ENCODE measurements around the gene PPIL6.

PPIL6 gene

DNA sequence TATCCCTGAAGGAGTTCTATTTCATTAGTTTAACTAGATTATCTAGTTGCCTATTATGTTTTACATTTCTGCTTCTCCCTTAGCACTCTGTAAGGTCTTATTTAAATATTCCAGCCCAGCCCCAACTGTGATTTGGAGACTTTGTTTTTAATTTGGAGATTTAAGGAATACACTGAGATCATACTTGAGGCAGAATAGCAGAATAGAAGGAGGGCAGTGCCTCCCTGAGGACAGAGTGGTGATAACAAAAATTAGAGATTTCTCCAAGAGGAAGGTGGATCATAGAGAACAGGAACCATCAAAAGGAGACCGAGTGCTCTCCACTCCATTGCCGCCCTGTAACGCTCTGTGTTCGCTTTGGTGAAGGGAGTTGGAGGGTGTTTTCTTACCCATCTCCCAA is 43.4 kb downstream of the PPIL6 start:
- ATAC-seq: peak; percentile 75; the same call in 2 of the 3 replicates

DNA sequence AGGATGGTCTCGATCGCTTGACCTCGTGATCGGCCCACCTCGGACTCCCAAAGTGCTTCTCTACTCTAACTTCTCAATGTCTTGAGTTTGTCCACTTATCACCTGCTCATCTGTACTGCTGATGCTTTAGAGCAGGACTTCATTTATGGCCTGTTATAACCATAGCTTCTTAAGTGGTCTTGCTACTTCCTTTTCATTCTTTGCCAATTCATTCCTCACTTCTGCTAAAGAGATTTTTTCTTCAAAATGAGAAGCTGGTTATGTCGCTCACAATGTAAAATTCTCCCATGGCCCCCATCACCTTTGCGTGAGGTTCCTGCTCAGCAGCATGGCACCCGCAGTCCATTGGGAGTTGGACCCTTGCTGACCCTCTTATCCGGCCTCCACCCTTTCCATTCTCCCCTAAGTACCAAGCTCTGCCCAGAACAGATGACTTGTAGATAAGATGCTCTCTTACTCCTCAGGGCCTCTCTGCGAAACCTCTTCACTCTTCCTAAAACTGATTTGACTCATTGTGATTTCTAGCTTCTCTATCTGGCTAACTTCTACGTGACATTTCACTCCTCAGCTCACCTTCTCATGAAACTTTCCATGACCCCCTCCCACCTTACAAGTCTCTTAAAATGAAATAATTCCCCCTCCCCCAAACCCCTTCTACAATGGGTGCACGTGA is 44.2 kb downstream of the PPIL6 start:
- no peak for ATAC-seq
- TF ChIP-seq BACH2 (CRISPR knock-in tag; IDR thresholded peaks at IDR 0.05; ENCODE audit: borderline replicate concordance): no peak
- TF ChIP-seq ZNF565 (CRISPR knock-in tag; conservative IDR thresholded peaks at IDR 0.05; ENCODE audit: low read depth): no peak
- TF ChIP-seq SNAI2 (CRISPR knock-in tag; IDR thresholded peaks at IDR 0.05): no peak
- no peak for TF ChIP-seq CSDC2 (CRISPR knock-in tag; IDR thresholded peaks at IDR 0.05)
- no peak for TF ChIP-seq TCF4 (CRISPR knock-in tag; IDR thresholded peaks at IDR 0.05; ENCODE audit: borderline replicate concordance)
- TF ChIP-seq ZFP30 (CRISPR knock-in tag; IDR thresholded peaks at IDR 0.05): no peak
- TF ChIP-seq TOX (CRISPR knock-in tag; IDR thresholded peaks at IDR 0.05; ENCODE audit: borderline replicate concordance): no peak
- TF ChIP-seq GLIS3 (CRISPR knock-in tag; IDR thresholded peaks at IDR 0.05): no peak
- TF ChIP-seq, protein P1, sequence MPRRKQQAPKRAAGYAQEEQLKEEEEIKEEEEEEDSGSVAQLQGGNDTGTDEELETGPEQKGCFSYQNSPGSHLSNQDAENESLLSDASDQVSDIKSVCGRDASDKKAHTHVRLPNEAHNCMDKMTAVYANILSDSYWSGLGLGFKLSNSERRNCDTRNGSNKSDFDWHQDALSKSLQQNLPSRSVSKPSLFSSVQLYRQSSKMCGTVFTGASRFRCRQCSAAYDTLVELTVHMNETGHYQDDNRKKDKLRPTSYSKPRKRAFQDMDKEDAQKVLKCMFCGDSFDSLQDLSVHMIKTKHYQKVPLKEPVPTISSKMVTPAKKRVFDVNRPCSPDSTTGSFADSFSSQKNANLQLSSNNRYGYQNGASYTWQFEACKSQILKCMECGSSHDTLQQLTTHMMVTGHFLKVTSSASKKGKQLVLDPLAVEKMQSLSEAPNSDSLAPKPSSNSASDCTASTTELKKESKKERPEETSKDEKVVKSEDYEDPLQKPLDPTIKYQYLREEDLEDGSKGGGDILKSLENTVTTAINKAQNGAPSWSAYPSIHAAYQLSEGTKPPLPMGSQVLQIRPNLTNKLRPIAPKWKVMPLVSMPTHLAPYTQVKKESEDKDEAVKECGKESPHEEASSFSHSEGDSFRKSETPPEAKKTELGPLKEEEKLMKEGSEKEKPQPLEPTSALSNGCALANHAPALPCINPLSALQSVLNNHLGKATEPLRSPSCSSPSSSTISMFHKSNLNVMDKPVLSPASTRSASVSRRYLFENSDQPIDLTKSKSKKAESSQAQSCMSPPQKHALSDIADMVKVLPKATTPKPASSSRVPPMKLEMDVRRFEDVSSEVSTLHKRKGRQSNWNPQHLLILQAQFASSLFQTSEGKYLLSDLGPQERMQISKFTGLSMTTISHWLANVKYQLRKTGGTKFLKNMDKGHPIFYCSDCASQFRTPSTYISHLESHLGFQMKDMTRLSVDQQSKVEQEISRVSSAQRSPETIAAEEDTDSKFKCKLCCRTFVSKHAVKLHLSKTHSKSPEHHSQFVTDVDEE (CRISPR knock-in tag; IDR thresholded peaks at IDR 0.05): no peak
- no peak for TF ChIP-seq ZFP3 (CRISPR knock-in tag; IDR thresholded peaks at IDR 0.05)
- no peak for TF ChIP-seq PPARA (CRISPR knock-in tag; IDR thresholded peaks at IDR 0.05; ENCODE audit: borderline replicate concordance)
- no peak for TF ChIP-seq ZC3H10 (CRISPR knock-in tag; IDR thresholded peaks at IDR 0.05)
- TF ChIP-seq, protein P2, sequence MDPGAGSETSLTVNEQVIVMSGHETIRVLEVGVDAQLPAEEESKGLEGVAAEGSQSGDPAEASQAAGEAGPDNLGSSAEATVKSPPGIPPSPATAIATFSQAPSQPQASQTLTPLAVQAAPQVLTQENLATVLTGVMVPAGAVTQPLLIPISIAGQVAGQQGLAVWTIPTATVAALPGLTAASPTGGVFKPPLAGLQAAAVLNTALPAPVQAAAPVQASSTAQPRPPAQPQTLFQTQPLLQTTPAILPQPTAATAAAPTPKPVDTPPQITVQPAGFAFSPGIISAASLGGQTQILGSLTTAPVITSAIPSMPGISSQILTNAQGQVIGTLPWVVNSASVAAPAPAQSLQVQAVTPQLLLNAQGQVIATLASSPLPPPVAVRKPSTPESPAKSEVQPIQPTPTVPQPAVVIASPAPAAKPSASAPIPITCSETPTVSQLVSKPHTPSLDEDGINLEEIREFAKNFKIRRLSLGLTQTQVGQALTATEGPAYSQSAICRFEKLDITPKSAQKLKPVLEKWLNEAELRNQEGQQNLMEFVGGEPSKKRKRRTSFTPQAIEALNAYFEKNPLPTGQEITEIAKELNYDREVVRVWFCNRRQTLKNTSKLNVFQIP (CRISPR knock-in tag; IDR thresholded peaks at IDR 0.05; ENCODE audit: borderline replicate concordance, low read depth): no peak
- TF ChIP-seq RARB (CRISPR knock-in tag; IDR thresholded peaks at IDR 0.05): no peak
- TF ChIP-seq OSR1 (CRISPR knock-in tag; IDR thresholded peaks at IDR 0.05): no peak

More for the DNA sequence above, 43.4 kb downstream of the PPIL6 start:
- TF ChIP-seq, protein P2 (CRISPR knock-in tag; IDR thresholded peaks at IDR 0.05; ENCODE audit: borderline replicate concordance, low read depth): no peak
- TF ChIP-seq GLIS3 (CRISPR knock-in tag; IDR thresholded peaks at IDR 0.05): no peak
- TF ChIP-seq, protein P1 (CRISPR knock-in tag; IDR thresholded peaks at IDR 0.05): no peak
- no peak for TF ChIP-seq ZNF8 (CRISPR knock-in tag; IDR thresholded peaks at IDR 0.05)

DNA sequence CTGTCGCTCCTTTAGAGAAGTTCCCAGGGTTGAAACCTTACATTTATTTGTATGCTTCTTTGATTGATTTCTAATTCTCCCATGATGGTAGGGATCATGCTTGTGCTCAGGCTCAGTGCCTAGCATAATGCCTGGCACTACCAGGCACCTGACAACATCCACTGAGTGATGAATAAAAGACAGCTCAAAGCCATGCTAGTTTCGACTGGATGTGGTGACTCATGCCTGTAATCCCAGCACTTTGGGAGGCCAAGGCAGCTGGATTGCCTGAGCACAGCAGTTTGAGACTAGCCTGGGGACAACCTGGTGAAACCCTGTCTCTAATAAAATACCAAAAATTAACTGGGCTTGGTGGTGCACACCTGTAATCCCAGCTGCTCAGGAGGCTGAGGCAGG is 46.5 kb downstream of the PPIL6 start:
- TF ChIP-seq, protein P3, sequence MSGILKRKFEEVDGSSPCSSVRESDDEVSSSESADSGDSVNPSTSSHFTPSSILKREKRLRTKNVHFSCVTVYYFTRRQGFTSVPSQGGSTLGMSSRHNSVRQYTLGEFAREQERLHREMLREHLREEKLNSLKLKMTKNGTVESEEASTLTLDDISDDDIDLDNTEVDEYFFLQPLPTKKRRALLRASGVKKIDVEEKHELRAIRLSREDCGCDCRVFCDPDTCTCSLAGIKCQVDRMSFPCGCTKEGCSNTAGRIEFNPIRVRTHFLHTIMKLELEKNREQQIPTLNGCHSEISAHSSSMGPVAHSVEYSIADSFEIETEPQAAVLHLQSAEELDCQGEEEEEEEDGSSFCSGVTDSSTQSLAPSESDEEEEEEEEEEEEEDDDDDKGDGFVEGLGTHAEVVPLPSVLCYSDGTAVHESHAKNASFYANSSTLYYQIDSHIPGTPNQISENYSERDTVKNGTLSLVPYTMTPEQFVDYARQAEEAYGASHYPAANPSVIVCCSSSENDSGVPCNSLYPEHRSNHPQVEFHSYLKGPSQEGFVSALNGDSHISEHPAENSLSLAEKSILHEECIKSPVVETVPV (CRISPR knock-in tag; IDR thresholded peaks at IDR 0.05): no peak
- TF ChIP-seq ZFP30 (CRISPR knock-in tag; IDR thresholded peaks at IDR 0.05): no peak
- ATAC-seq: 0 out of 3 replicates have a peak, but pooled peaks have one; percentile 14
